Measurements from ENCODE around the gene PLA2G4B. TPM values are rescaled to one million over a fixed set of nuclear protein-coding genes. Genes with fewer than 3 reads are reported as not detected.

The PLA2G4B gene
- total and polyA plus RNA-seq, 2 donors (not counting 1 experiment from before 2014, with no cell fraction given), result 22.6 to 33.2 TPM

- Histone ChIP-seq H3K4me3 (ENCODE audit: control extremely low read depth in 1 of 5, extremely low read depth in 1 of 5, insufficient read depth in 1 of 5, low read depth in 2 of 5, low read length in 4 of 5) (no peak overlapping the region), H3K4me2 (replicated peaks; ENCODE audit: low read depth, low read length, poor library complexity, severe bottlenecking) (no peak overlapping the region), H3K9me3 (ENCODE audit: control extremely low read depth in 1 of 3, control insufficient read depth in 2 of 3, insufficient read depth in 1 of 3, low read length in 2 of 3) (no peaks in the 10 kb centered on the region), H3K27ac (ENCODE audit: low read length in 2 of 2) (no peak overlapping the region), H4K20me1 (ENCODE audit: control insufficient read depth, insufficient read depth, low read length, poor library complexity, severe bottlenecking) (no peaks in the 10 kb centered on the region), H3K36me3 (replicated peaks in 1 of 2; ENCODE audit: control extremely low read depth in 1 of 2, control insufficient read depth in 1 of 2, extremely low read depth in 1 of 2, insufficient read depth in 2 of 2, low read length in 1 of 2) (peaks cover 0 to 60% of the 10 kb centered on the region in 2 experiments), H3K9ac (ENCODE audit: low read length) (no peak overlapping the region), H3K79me2 (ENCODE audit: control insufficient read depth, insufficient read depth, low read length) (no peaks in the 10 kb centered on the region), H3K27me3 (replicated peaks in 1 of 4; ENCODE audit: control extremely low read depth in 1 of 4, control insufficient read depth in 3 of 4, insufficient read depth in 4 of 4, low read length in 3 of 4) (no peaks in the 10 kb centered on the region), H2AFZ (ENCODE audit: insufficient read depth, low read depth, low read length, poor library complexity, severe bottlenecking) (no peak overlapping the region), H3K4me1 (ENCODE audit: control insufficient read depth in 2 of 2, insufficient read depth in 2 of 2, low read length in 2 of 2) (peaks cover 0 to under 1% of the 10 kb centered on the region in 2 donors)
- H3K9me3 Mint-ChIP-seq (ENCODE audit: insufficient read depth), result no peaks in the 10 kb centered on the region
- intact Hi-C loops (cut with micrococcal nuclease), result no loop called here
- H3K4me3 Mint-ChIP-seq, result no peak overlapping the region
- no peak for DNase-seq
- H3K27me3 Mint-ChIP-seq, result no peaks in the 10 kb centered on the region
- H3K4me1 Mint-ChIP-seq, result no peaks in the 10 kb centered on the region
- no peak overlapping the region for H3K27ac Mint-ChIP-seq
- ATAC-seq (ENCODE audit: low read depth), result no peak
- POLR2A ChIA-PET, result no interaction called here
- TF ChIP-seq CTCF (IDR thresholded peaks at IDR 0.05) (no peak), EZH2 (IDR thresholded peaks at IDR 0.05; ENCODE audit: borderline replicate concordance, insufficient read depth, low read depth, low read length, poor library complexity, severe bottlenecking) (no peak)
- CTCF ChIA-PET, result interaction anchor here (0.8 to 7.1 kb wide), 2 partner anchors 43 to 88 kb away, joined by 3 to 38 read pairs; partner anchors contain the start of gene MAPKBP1
- 100% methylated on average over 6 of the region's 9 CpGs for WGBS (ENCODE audit: insufficient coverage)
Measured at GRCh38 chr15:41816788-41817187, 21.9 kb upstream of the PLA2G4B start.

- H3K27me3 Mint-ChIP-seq, result no peaks in the 10 kb centered on the region
- intact Hi-C loops (cut with micrococcal nuclease), result no loop called here
Measured at GRCh38 chr15:41817327-41817726, 21.3 kb upstream of the PLA2G4B start.

More at GRCh38 chr15:41817327-41817726, 21.3 kb upstream of the PLA2G4B start:
- Histone ChIP-seq H3K36me3 (replicated peaks in 1 of 2; ENCODE audit: control extremely low read depth in 1 of 2, control insufficient read depth in 1 of 2, extremely low read depth in 1 of 2, insufficient read depth in 2 of 2, low read length in 1 of 2) (peaks cover 0 to 57% of the 10 kb centered on the region in 2 experiments), H3K79me2 (ENCODE audit: control insufficient read depth, insufficient read depth, low read length) (no peaks in the 10 kb centered on the region), H3K9ac (ENCODE audit: low read length) (no peak overlapping the region), H2AFZ (ENCODE audit: insufficient read depth, low read depth, low read length, poor library complexity, severe bottlenecking) (no peak overlapping the region), H3K9me3 (ENCODE audit: control extremely low read depth in 1 of 3, control insufficient read depth in 2 of 3, insufficient read depth in 1 of 3, low read length in 2 of 3) (no peaks in the 10 kb centered on the region), H4K20me1 (ENCODE audit: control insufficient read depth, insufficient read depth, low read length, poor library complexity, severe bottlenecking) (no peaks in the 10 kb centered on the region), H3K27ac (ENCODE audit: low read length in 2 of 2) (no peak overlapping the region), H3K4me3 (ENCODE audit: control extremely low read depth in 1 of 5, extremely low read depth in 1 of 5, insufficient read depth in 1 of 5, low read depth in 2 of 5, low read length in 4 of 5) (no peak overlapping the region), H3K27me3 (replicated peaks in 1 of 4; ENCODE audit: control extremely low read depth in 1 of 4, control insufficient read depth in 3 of 4, insufficient read depth in 4 of 4, low read length in 3 of 4) (no peaks in the 10 kb centered on the region), H3K4me1 (ENCODE audit: control insufficient read depth in 2 of 2, insufficient read depth in 2 of 2, low read length in 2 of 2) (no peaks in the 10 kb centered on the region), H3K4me2 (replicated peaks; ENCODE audit: low read depth, low read length, poor library complexity, severe bottlenecking) (no peak overlapping the region)
- Mint-ChIP-seq H3K27ac (no peak overlapping the region), H3K4me1 (no peaks in the 10 kb centered on the region), H3K9me3 (ENCODE audit: insufficient read depth) (no peaks in the 10 kb centered on the region), H3K4me3 (no peak overlapping the region)
- no peak for ATAC-seq (ENCODE audit: low read depth)
- POLR2A ChIA-PET, result no interaction called here
- CTCF ChIA-PET, result interaction anchor here (7.1 kb wide), 1 partner anchor 44 kb away, joined by 38 read pairs; the partner anchor contains the start of gene MAPKBP1
- TF ChIP-seq EZH2 (IDR thresholded peaks at IDR 0.05; ENCODE audit: borderline replicate concordance, insufficient read depth, low read depth, low read length, poor library complexity, severe bottlenecking) (no peak), CTCF (IDR thresholded peaks at IDR 0.05) (no peak)
- no peak for DNase-seq
- 97% methylated on average over 14 of the region's 14 CpGs for WGBS (ENCODE audit: insufficient coverage)
